ENCODE measurements around the gene CAPN5.

- TF ChIP-seq CTCF (IDR thresholded peaks at IDR 0.05) (no peak), POLR2AphosphoS5 (IDR thresholded peaks at IDR 0.05) (no peak), POLR2A (IDR thresholded peaks at IDR 0.05; ENCODE audit: low read depth) (no peak), EP300 (IDR thresholded peaks at IDR 0.05) (no peak)
Observed at GRCh38 chr11:77049026-77049425, 17.7 kb upstream of the CAPN5 start.
